Neural cell (in vitro differentiated cells): ENCODE results near the gene ENPP7. TPM values are rescaled to one million over a fixed set of nuclear protein-coding genes. Genes with fewer than 3 reads are reported as not detected.
"Not testable (repeated sequence)": the region's sequence is repeated elsewhere in the genome, so short reads cannot be mapped to it uniquely, and the experiment has no call there.

Experiments
- H2AFZ ChIP-seq: fragments of 200-600, 300-800 bp; sonication (generic), shearing (Covaris generic); 2 replicates; pipeline ENCODE4 v1.6.0; 2014; ENCODE audit warnings: low read depth, mild to moderate bottlenecking, antibody characterized with exemption, low read length, moderate library complexity
- H3F3A ChIP-seq: fragments of 200-600 bp; shearing (Covaris generic); 2 replicates; pipeline ENCODE4 v1.6.1; 2016; ENCODE audit warnings: mild to moderate bottlenecking, moderate library complexity, mixed read lengths, antibody characterized with exemption, low read length; ENCODE audit not compliant: insufficient read depth, poor library complexity, severe bottlenecking
- H3K27ac ChIP-seq: fragments of 200-600, 300-800 bp; sonication (generic), shearing (Covaris generic); 2 replicates; pipeline ENCODE4 v1.5.1; 2014; ENCODE audit warnings: mild to moderate bottlenecking, low read length, moderate library complexity
- H3K27me3 ChIP-seq: fragments of 300-800, 200-600 bp; sonication (generic), shearing (Covaris generic); 2 replicates; pipeline ENCODE4 v1.6.0; 2014; ENCODE audit warnings: mild to moderate bottlenecking, low read depth, low read length, moderate library complexity; ENCODE audit not compliant: insufficient read depth
- H3K36me3 ChIP-seq: fragments of 300-800, 200-600 bp; sonication (generic), shearing (Covaris generic); 2 replicates; pipeline ENCODE4 v1.5.1; 2014; ENCODE audit warnings: mild to moderate bottlenecking, antibody characterized with exemption, low read length, moderate library complexity; ENCODE audit not compliant: insufficient read depth
- H3K4me2 ChIP-seq: fragments of 300-800, 200-600 bp; sonication (generic), shearing (Covaris generic); 2 replicates; pipeline ENCODE4 v1.6.0; 2014; ENCODE audit warnings: mild to moderate bottlenecking, low read length
- H3K4me3 ChIP-seq: fragments of 300-800, 200-600 bp; sonication (generic), shearing (Covaris generic); 2 replicates; pipeline ENCODE4 v1.5.1; 2014; ENCODE audit warnings: mild to moderate bottlenecking, low read length, moderate library complexity
- H3K79me2 ChIP-seq: fragments of 200-600 bp; shearing (Covaris generic); replicated peaks from 2 replicates; pipeline ENCODE4 v1.6.0; 2014; ENCODE audit warnings: mild to moderate bottlenecking, low read length, moderate library complexity; ENCODE audit not compliant: insufficient read depth
- H3K9ac ChIP-seq: fragments of 300-800, 200-600 bp; sonication (generic), shearing (Covaris generic); 2 replicates; pipeline ENCODE4 v1.6.1; 2016; ENCODE audit warnings: mild to moderate bottlenecking, low read length, mixed read lengths
- H3K9me2 ChIP-seq: fragments of 200-600 bp; shearing (Covaris generic); 2 replicates; pipeline ENCODE4 v1.6.1; 2016; ENCODE audit warnings: mild to moderate bottlenecking, low read length, mixed read lengths; ENCODE audit not compliant: insufficient read depth
- H3K9me3 ChIP-seq: fragments of 200-600, 300-800 bp; sonication (generic), shearing (Covaris generic); 2 replicates; pipeline ENCODE4 v1.6.1; 2016; ENCODE audit warnings: mild to moderate bottlenecking, mixed run types, low read length, moderate library complexity, mixed read lengths
- H4K20me1 ChIP-seq: fragments of 200-600 bp; shearing (Covaris generic); 2 replicates; pipeline ENCODE4 v1.6.1; 2016; ENCODE audit warnings: mild to moderate bottlenecking, mixed run types; ENCODE audit not compliant: insufficient read depth
- EP300 ChIP-seq: fragments of 450-650 bp; conservative IDR thresholded peaks from 2 replicates; pipeline ENCODE4 v1.6.1; 2014; ENCODE audit warnings: antibody characterized with exemption, mild to moderate bottlenecking, moderate library complexity; ENCODE audit not compliant: poor library complexity, severe bottlenecking
- EZH2 ChIP-seq: fragments of 200-600, 300-800 bp; shearing (Covaris generic), sonication (generic); IDR thresholded peaks from 2 replicates; pipeline ENCODE4 v1.6.1; 2014; ENCODE audit warnings: antibody characterized with exemption, low read length, borderline replicate concordance, mild to moderate bottlenecking; ENCODE audit not compliant: insufficient read depth, poor library complexity, severe bottlenecking
- MXI1 ChIP-seq: fragments of 450-650 bp; conservative IDR thresholded peaks from 2 replicates; pipeline ENCODE4 v1.6.1; 2014; ENCODE audit warnings: antibody characterized with exemption, mild to moderate bottlenecking; ENCODE audit not compliant: poor library complexity, severe bottlenecking
- POLR2AphosphoS5 ChIP-seq: IDR thresholded peaks from 2 replicates; pipeline ENCODE4 v1.6.1; 2012
- RAD21 ChIP-seq: fragments of 450-650 bp; conservative IDR thresholded peaks from 2 replicates; pipeline ENCODE4 v1.6.1; 2014; ENCODE audit warnings: antibody characterized with exemption, mild to moderate bottlenecking, moderate library complexity
- REST ChIP-seq: IDR thresholded peaks from 2 replicates; pipeline ENCODE4 v1.6.1; 2012; ENCODE audit warnings: borderline replicate concordance
- SMC3 ChIP-seq: fragments of 450-650 bp; conservative IDR thresholded peaks from 2 replicates; pipeline ENCODE4 v1.6.1; 2014; ENCODE audit warnings: antibody characterized with exemption, mild to moderate bottlenecking, moderate library complexity; ENCODE audit not compliant: poor library complexity
- TAF1 ChIP-seq: IDR thresholded peaks from 2 replicates; pipeline ENCODE4 v1.6.1; 2012; ENCODE audit warnings: low read depth
- polyA plus RNA-seq: library from polyadenylated mRNA; depleted of rRNA; stranded (reverse); fragments of >200 nt; gene quantifications from 2 replicates; pipeline ENCODE4 v1.2.3, GENCODE V29; 2014
- TF ChIP-seq, protein P1 (sequence below): fragments of 450-650 bp; IDR thresholded peaks from 2 replicates; pipeline ENCODE4 v1.5.1; 2014; ENCODE audit warnings: antibody characterized with exemption, mild to moderate bottlenecking, moderate library complexity; ENCODE audit not compliant: poor library complexity, severe bottlenecking

Gene ENPP7
- polyA plus RNA-seq, 1 donor from 2014 or later = not detected

GRCh38 chr17:79769570-79770506 lies 39.1 kb downstream of the ENPP7 start:
- Histone ChIP-seq H3K4me2 (no peak overlapping the region), H4K20me1 (no peaks in the 10 kb centered on the region), H3K9me2 (no peaks in the 10 kb centered on the region), H3K4me3 (no peak overlapping the region), H3K79me2 (no peaks in the 10 kb centered on the region), H3K27ac (no peak overlapping the region), H3F3A (no peaks in the 10 kb centered on the region), H3K27me3 (no peaks in the 10 kb centered on the region), H2AFZ (no peak overlapping the region), H3K9me3 (no peaks in the 10 kb centered on the region), H3K36me3 (no peaks in the 10 kb centered on the region), H3K9ac (no peak overlapping the region)
- TF ChIP-seq REST (no peak), RAD21 (no peak), SMC3 (no peak), POLR2AphosphoS5 (no peak), TAF1 (no peak), EP300 (no peak), MXI1 (no peak), EZH2 (no peak)
- TF ChIP-seq, protein P1, sequence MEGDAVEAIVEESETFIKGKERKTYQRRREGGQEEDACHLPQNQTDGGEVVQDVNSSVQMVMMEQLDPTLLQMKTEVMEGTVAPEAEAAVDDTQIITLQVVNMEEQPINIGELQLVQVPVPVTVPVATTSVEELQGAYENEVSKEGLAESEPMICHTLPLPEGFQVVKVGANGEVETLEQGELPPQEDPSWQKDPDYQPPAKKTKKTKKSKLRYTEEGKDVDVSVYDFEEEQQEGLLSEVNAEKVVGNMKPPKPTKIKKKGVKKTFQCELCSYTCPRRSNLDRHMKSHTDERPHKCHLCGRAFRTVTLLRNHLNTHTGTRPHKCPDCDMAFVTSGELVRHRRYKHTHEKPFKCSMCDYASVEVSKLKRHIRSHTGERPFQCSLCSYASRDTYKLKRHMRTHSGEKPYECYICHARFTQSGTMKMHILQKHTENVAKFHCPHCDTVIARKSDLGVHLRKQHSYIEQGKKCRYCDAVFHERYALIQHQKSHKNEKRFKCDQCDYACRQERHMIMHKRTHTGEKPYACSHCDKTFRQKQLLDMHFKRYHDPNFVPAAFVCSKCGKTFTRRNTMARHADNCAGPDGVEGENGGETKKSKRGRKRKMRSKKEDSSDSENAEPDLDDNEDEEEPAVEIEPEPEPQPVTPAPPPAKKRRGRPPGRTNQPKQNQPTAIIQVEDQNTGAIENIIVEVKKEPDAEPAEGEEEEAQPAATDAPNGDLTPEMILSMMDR = no peak

DNA sequence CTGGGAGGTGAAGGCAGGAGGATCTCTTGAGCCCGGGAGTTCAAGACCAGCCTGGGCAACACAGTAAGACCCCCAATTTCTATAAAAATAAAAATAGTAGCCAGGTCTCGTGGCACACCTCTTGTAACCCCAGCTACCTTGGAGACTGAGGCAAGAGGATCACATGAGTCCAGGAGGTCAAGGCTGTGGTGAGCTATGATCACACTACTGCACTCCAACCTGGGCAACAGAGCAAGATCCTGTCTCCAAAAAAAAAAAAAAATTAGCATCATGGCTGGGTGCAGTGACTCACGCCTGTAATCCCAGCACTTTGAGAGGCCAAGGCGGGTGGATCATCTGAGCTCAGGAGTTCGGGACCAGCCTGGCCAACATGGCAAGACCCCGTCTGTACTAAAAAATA lies 40.5 kb downstream of the ENPP7 start:
- no peaks in the 10 kb centered on the region for H3F3A ChIP-seq
- H3K4me2 ChIP-seq = no peak overlapping the region
- no peaks in the 10 kb centered on the region for H3K9me2 ChIP-seq
- TF ChIP-seq RAD21 (no peak), REST (no peak), SMC3 (no peak), MXI1 (no peak)
- H4K20me1 ChIP-seq = no peaks in the 10 kb centered on the region
- H2AFZ ChIP-seq = no peak overlapping the region
- no peaks in the 10 kb centered on the region for H3K27me3 ChIP-seq
- no peaks in the 10 kb centered on the region for H3K36me3 ChIP-seq
- H3K27ac ChIP-seq = no peak overlapping the region
- no peak overlapping the region for H3K9ac ChIP-seq
- no peaks in the 10 kb centered on the region for H3K9me3 ChIP-seq
- no peak overlapping the region for H3K4me3 ChIP-seq
- H3K79me2 ChIP-seq = no peaks in the 10 kb centered on the region

DNA sequence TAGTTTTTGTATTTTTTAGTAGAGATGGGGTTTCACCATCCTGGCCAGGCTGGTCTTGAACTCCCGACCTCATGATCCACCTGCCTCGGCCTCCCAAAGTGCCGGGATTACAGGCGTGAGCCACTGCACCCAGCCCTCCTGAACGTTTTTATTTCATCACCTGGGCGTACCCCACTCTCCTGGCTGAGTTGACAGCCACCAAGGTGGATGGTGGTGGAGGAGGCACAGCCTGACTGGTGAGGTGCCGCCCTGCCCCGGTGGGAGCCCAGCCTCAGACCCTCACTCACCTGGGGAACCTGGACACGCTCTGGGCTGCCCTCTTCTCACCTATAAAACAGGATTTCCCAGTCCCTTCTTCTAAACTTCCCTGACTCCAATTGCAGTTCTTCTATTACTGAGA lies 42.0 kb downstream of the ENPP7 start:
- not testable (repeated sequence) for H4K20me1 ChIP-seq, H3K4me3 ChIP-seq, H3K36me3 ChIP-seq, H3F3A ChIP-seq, H2AFZ ChIP-seq, H3K79me2 ChIP-seq, H3K9me2 ChIP-seq, H3K27me3 ChIP-seq, H3K27ac ChIP-seq, H3K9me3 ChIP-seq, H3K9ac ChIP-seq, H3K4me2 ChIP-seq
